Measurements from ENCODE around the gene FATE1.

GRCh38 chrX:151754641-151755215 is 38.9 kb downstream of the FATE1 start:
- no peak for TF ChIP-seq ZNF692 (tag by site-specific recombination; IDR thresholded peaks at IDR 0.05)
- TF ChIP-seq CTCF (tag by site-specific recombination; IDR thresholded peaks at IDR 0.05): no peak
- no peak for TF ChIP-seq ZNF423 (tag by site-specific recombination; IDR thresholded peaks at IDR 0.05)
- no peak for TF ChIP-seq ZNF311 (tag by site-specific recombination; IDR thresholded peaks at IDR 0.05; ENCODE audit: borderline replicate concordance)
- TF ChIP-seq ZNF223 (tag by site-specific recombination; IDR thresholded peaks at IDR 0.05): no peak
- no peak for TF ChIP-seq HOXD13 (CRISPR knock-in tag; IDR thresholded peaks at IDR 0.05; ENCODE audit: borderline replicate concordance)
- TF ChIP-seq ZNF133 (tag by site-specific recombination; IDR thresholded peaks at IDR 0.05): no peak
- no peak for TF ChIP-seq KLF16 (tag by site-specific recombination; IDR thresholded peaks at IDR 0.05)
